ENCODE results near the gene TMEM125. TPM values are rescaled to one million over a fixed set of nuclear protein-coding genes. Genes with fewer than 3 reads are reported as not detected.

The TMEM125 gene
- polyA plus RNA-seq, 1 of the 3 experiments (the other 2 are of a cell fraction): not detected

DNA sequence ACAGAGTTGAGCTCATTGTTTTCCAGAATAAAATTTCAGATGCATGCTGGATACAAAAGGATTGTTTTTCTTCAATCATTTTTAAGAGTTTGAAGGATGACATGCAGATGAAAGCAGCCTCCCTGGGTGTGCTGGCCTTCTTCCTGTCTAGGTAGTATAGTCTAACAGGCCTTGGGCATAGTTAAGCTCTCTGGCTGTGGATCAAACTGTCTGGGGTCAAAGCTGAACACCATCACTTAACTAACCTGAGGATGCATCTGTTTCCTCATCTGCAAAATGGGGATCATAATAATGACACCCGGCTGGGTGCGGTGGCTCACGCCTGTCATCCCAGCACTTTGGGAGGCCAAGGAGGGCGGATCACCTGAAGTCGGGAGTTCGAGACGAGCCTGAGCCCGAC is 25.0 kb downstream of the TMEM125 start (continued):
- no peak for TF ChIP-seq FOSL2 (IDR thresholded peaks at IDR 0.05; ENCODE audit: borderline replicate concordance, low read depth)
- no peak for TF ChIP-seq RFX5 (IDR thresholded peaks at IDR 0.05; ENCODE audit: low read length)
- TF ChIP-seq SIN3A (IDR thresholded peaks at IDR 0.05; ENCODE audit: borderline replicate concordance, low read depth, low read length): no peak
- no peak for TF ChIP-seq NFIC (IDR thresholded peaks at IDR 0.05; ENCODE audit: borderline replicate concordance)
- no peak for TF ChIP-seq MAX (IDR thresholded peaks at IDR 0.05; ENCODE audit: low read depth)

- 51% methylated on average over 1 of the region's 1 CpG for WGBS (ENCODE audit: low lambda C conversion rate)
- 0 out of 4 replicates have a peak, but pooled peaks cover 0 to 6% of the 10 kb centered on the region in 2 experiments for H3K4me1 ChIP-seq (ENCODE audit: control insufficient read depth in 1 of 2, insufficient read depth in 2 of 2, low read depth in 1 of 2, low read length in 1 of 2)
- no peaks in the 10 kb centered on the region for H3K9me3 ChIP-seq
- no peaks in the 10 kb centered on the region for H4K20me1 ChIP-seq (ENCODE audit: insufficient read depth)
- DNase-seq: no peak
- H3K27ac ChIP-seq (ENCODE audit: low read depth in 2 of 2, low read length in 1 of 2): no peak overlapping the region
- H3K9ac ChIP-seq: no peak overlapping the region
- H3K4me2 ChIP-seq: no peak overlapping the region
- ChIA-PET POLR2A (no interaction called here), CTCF (interaction anchor here (0.7 kb wide), 1 partner anchor 572 kb away, joined by 3 read pairs; no protein-coding TSS in a partner anchor)
- no peak overlapping the region for H3K4me3 ChIP-seq (ENCODE audit: low read depth in 2 of 2, low read length in 1 of 2)
- no peaks in the 10 kb centered on the region for H3K9me2 ChIP-seq
- H3K27me3 ChIP-seq (ENCODE audit: insufficient read depth): no peaks in the 10 kb centered on the region
- TF ChIP-seq MAX (IDR thresholded peaks at IDR 0.05; ENCODE audit: low read depth): no peak
- TF ChIP-seq NRF1 (IDR thresholded peaks at IDR 0.05; ENCODE audit: low read depth, low read length): no peak
- TF ChIP-seq MXI1 (IDR thresholded peaks at IDR 0.05; ENCODE audit: low read depth, low read length): no peak
- TF ChIP-seq MEF2A (IDR thresholded peaks at IDR 0.05; ENCODE audit: borderline replicate concordance, low read depth): no peak
- no peak for TF ChIP-seq EZH2phosphoT487 (IDR thresholded peaks at IDR 0.05; ENCODE audit: borderline replicate concordance, low read depth)
- TF ChIP-seq PBX3 (IDR thresholded peaks at IDR 0.05): no peak
- TF ChIP-seq IRF3 (IDR thresholded peaks at IDR 0.05; ENCODE audit: low read depth, low read length): no peak
- TF ChIP-seq, protein P1, sequence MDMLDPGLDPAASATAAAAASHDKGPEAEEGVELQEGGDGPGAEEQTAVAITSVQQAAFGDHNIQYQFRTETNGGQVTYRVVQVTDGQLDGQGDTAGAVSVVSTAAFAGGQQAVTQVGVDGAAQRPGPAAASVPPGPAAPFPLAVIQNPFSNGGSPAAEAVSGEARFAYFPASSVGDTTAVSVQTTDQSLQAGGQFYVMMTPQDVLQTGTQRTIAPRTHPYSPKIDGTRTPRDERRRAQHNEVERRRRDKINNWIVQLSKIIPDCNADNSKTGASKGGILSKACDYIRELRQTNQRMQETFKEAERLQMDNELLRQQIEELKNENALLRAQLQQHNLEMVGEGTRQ (IDR thresholded peaks at IDR 0.05; ENCODE audit: borderline replicate concordance, low read depth, low read length): no peak
- TF ChIP-seq RFX5 (IDR thresholded peaks at IDR 0.05; ENCODE audit: low read length): no peak
- no peak for TF ChIP-seq CTCF (IDR thresholded peaks at IDR 0.05)
- no peak for TF ChIP-seq RCOR1 (IDR thresholded peaks at IDR 0.05; ENCODE audit: low read length)
- TF ChIP-seq FOXM1 (IDR thresholded peaks at IDR 0.05; ENCODE audit: low read depth): no peak
- no peak for TF ChIP-seq GABPA (IDR thresholded peaks at IDR 0.05; ENCODE audit: low read depth)
- TF ChIP-seq SMC3 (IDR thresholded peaks at IDR 0.05; ENCODE audit: low read depth, low read length): no peak
- no peak overlapping the region for H2AFZ ChIP-seq (ENCODE audit: low read depth)
- H3K79me2 ChIP-seq (ENCODE audit: insufficient read depth): no peaks in the 10 kb centered on the region
- H3K36me3 ChIP-seq (replicated peaks in 1 of 2; ENCODE audit: control insufficient read depth in 1 of 2, insufficient read depth in 2 of 2, low read length in 1 of 2): no peaks in the 10 kb centered on the region
- H3F3A ChIP-seq (replicated peaks; ENCODE audit: insufficient read depth): no peaks in the 10 kb centered on the region
Measured at GRCh38 chr1:43296207-43296606, 26.4 kb downstream of the TMEM125 start.

All from SK-N-SH (cell line).